NCI-H2107 (cell line): ENCODE results near the gene PBX1.
A peak's percentile ranks its signal among the peaks of the same experiment; 100 is the strongest.
"Not testable (repeated sequence)": the region's sequence is repeated elsewhere in the genome, so short reads cannot be mapped to it uniquely, and the experiment has no call there.

Experiments
- DNase-seq: peaks from one replicate; lab custom pipeline; 2025; lab: John Stamatoyannopoulos, UW

Gene PBX1

DNA sequence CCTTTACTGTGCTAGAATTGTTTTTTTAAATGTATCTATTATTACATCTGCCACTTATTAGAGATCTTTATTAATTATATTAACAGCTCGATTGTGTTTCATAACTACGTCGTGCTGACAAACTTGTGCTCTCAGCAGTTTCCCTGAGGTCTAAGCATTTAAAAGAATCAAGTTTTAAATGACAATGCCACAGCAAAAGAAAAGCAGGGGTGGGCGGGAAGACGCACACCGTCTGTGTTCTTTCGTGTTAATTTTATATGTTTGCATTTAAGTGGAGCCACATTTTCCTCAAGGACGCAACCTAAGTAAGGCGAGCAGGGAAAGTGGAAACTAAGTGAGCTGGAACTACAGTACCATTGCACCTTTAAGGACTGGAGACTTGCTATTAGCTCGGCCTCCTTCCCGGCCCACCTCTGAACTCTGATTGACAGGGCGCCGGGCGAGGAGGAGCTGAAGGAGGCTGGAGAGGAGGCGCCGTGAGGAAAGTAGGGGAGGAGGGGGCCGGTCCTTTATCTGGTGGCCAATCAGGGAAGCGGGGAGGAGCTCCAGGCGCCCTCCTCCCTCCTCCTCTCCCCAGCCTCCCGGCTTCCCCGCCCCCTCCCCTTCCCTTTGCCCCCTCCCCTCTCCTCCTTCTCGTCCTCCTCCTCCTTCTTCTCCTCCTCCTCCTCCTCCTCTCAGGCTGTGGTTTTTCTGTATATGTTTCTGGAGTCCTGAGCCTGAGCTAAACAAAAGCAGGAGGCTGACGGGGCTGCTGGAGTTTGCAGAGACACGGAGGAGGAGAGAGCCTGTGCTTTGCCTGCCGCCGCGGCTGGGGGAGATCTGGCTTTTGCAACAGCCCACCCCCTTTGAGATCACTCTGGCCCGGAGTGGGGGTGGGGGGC, at the start of gene PBX1:
Gene PBX1, plus strand, starts transcription at position 724 of the 881 bp plus-strand sequence.
- peak; percentile 98 for DNase-seq

DNA sequence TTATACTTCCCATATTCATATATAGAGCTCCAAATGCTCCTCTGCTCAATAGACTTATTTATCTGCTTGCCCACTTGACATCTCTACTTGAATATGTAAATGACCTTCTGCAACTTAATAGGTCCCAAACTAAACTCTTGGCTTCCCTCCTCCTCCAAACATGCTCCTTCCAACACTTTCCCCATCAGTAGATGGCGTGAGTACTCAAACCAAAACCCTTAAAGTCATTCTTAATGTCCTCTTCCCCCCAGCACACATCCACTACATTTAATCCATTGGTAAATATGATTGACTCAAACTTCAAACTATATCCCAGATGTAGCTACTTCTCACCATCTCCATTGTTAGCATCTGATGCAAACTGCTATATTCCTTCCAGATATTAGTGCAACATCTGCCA, 48.5 kb upstream of the PBX1 start:
- DNase-seq: no peak

DNA sequence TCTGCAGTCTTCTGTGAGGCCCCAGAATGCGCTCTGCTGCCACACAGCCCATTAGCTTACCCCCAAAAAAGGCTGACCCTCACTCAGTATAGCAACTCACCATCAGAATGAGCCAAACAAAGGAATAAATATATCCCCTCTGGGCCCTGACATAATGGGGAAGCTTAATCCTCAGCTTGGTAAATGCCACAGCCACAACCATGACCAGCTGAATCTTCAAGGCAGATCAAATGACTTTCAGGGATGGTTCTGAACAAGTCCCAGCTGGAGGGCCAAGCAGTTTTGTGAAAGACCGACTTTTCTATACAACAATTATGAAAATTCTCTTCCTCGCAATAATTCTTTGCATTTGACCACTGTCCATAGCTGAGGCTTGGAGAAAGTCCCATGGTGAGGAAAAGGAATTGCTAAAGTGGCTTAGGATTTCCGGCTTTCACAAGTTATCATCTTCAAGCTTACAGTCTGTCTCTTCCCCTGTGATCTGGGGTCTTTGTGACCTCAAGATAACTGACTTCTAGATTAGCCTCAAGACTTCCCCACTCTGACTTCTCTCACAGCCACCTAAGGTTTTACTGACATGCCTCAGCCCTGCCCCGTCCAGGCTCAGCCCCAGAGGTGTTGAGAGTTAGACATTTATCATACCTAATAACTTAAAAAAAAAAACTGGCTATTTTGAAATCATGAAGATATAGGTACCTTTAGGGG, 47.8 kb upstream of the PBX1 start:
- no peak for DNase-seq

DNA sequence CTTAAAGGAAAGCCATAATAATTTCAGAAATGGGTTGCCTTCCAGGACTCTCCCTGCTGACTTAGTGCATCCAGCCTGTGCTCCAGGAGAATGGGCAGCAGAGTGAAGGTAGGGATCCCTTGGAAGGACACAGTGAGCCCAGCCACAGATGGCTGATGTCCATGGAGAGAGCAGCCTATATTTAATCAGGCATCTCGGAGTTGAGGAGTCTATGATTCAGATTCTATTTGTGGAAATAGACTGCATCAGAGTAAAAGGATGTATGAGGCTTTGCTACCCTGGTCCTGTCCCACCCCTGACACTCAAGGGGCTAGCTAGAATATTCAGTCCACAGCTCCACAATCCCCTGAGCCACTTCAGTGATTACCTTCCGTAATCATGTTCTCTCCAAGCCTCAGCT, 43.8 kb upstream of the PBX1 start:
- DNase-seq: no peak

DNA sequence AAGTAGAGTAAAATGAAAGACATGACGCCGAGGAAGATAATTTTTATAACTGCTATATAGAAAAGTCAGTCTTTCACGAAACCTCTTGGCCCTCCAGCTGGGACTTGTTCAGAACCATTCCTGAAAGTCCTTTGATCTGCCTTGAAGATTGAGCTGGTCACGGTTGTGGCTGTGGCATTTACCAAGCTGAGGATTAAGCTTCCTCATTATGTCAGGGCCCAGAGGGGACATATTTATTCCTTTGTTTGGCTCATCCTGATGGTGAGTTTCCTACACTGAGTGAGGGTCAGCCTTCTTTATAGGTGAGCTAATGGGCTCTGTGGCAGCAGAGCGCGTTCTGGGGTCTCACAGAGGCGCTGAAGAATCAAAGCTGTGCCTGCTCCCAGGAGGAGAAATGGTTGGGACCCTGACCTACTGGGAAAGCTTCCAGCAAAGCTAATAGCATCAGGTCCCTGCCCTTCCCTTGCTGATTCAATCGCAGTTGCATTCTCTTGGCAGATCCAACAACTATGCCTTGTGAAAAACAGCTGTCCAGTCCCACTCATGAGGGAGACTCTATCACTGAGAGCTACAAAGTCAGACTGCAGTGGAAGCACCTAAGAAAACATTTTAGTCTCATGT, 43.2 kb upstream of the PBX1 start:
- no peak for DNase-seq

DNA sequence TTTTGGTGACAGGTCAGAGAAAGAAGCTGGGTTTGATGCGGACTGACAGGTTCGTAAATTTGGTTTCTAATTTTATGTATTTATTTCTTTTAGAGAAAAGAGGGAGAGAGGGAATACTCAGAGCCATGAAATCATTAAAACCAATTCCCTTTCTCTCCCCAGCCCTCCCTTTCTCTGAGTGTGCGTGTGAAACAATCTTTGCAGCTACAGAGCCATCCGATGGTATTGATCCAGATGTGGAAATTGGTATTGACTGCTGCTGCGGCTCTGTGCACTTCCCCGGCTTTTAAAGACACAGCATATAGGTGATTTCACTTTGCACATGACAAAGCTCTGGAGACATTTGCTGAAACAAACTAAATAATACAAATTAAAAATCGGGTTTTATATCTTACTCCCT, 42.4 kb upstream of the PBX1 start:
- DNase-seq: no peak

GRCh38 chr1:164518692-164519332, 40.2 kb upstream of the PBX1 start:
- no peak for DNase-seq

GRCh38 chr1:164519426-164519825, 39.6 kb upstream of the PBX1 start:
- DNase-seq: no peak

GRCh38 chr1:164524810-164525209, 34.2 kb upstream of the PBX1 start:
- DNase-seq: no peak

- DNase-seq: no peak
Measured at GRCh38 chr1:164534863-164535610, 23.9 kb upstream of the PBX1 start.

GRCh38 chr1:164552463-164552988, 6.5 kb upstream of the PBX1 start:
- DNase-seq: not testable (repeated sequence)

DNA sequence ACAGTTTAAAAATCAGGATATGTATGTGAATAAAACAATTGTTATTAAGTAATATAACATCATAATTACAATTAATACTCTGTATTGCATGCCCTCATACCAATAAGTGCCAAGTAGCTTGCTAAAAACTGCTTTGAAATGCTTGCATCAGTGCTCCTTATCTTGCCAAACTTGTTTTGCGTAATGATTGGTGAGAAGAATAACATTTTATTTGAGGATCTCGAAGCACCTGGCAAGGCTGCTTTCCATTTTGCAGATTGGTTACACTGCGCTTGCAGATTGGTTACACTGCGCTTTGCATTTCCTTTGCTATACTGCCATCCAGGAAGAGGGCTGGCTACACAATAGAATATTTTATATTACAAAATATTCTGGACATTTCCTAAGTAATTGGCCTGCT, 1.7 kb upstream of the PBX1 start:
- DNase-seq: no peak

DNA sequence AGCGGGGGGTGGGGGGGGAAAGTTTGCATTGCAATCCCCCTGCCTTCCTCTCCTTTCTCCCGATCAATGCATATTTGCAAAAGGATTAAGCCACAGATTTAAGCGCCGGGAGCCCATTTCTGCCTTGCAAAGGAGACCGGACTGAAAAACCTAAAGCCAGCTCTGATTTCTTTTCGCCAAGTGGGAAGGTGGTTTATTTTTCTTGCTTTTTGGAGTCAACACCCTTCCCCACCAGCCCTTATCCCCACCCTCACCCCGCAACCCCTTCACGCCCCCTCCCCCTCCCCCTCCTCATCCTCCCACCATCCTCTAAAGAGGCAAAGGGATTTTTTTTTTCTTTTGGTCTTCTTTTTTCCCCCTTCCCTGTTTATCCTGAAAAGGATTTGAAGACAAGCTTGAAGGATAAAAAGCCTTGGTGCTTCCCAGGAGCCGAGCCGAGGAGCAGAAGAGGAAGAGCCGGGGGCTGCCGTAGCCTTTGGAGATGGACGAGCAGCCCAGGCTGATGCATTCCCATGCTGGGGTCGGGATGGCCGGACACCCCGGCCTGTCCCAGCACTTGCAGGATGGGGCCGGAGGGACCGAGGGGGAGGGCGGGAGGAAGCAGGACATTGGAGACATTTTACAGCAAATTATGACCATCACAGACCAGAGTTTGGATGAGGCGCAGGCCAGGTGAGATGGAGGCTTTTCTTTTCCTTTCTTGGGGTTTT, 513 bp downstream of the PBX1 start:
- DNase-seq: no peak

- DNase-seq: no peak
Measured at GRCh38 chr1:164560121-164560541, 1.1 kb downstream of the PBX1 start.

GRCh38 chr1:164560556-164560955, 1.6 kb downstream of the PBX1 start:
- DNase-seq: no peak

- no peak for DNase-seq
Measured at GRCh38 chr1:164561007-164561406, 2.0 kb downstream of the PBX1 start.

DNA sequence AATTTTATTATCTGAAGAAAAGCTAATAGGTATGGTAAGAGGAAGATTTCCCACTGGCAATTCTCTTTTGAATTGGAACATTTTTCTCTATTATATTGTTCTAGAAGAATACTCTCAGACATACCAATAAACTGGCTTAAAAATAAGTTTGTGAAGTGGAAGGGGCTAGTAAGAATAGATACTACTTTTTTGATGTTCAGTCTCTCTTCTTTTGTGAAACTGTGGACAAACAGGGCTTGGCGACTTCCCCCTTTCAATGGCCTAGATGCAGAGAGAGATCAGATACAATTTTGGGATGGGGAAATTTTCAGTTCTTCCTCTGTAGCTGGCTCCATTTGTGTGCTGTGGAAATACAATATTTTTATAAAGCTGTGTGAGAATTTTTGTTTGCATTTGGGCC, 2.5 kb downstream of the PBX1 start:
- DNase-seq: no peak

DNA sequence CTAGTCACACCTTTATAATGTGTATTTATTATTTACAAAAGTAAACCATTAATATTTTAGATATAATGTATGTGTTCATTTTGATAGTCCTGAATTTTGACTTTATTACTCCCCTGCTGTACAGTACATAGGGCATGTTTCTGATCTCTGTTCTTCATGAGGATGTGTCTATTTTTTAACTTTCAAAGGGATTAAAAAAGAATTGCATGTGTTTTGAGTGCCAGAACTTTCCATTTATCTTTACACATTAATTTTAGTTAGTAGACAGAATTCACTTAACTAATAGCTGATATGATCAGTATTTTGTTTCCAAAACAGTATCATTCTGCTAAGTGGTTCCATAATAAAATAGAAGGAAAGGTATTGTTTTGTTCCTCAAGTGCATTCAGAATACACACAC, 3.1 kb downstream of the PBX1 start:
- no peak for DNase-seq

DNA sequence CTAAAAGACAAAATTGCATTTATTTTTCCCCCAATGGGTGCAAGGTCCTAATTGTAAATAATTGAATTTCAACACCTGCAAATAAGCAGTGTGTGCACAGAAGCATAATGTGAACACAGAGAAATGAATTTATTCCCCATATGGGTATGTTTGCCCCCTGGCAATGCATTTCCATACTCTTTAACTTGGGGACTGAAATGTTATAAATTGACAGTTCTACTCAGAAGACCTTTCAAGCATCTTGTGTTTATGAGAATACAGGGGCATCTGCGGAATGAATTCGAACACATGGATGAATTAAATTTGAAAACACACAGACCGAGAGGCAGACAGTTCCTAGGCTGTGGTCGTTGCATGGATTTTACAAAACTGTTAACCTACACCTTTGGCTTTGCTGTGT, 3.5 kb downstream of the PBX1 start:
- DNase-seq: no peak

DNA sequence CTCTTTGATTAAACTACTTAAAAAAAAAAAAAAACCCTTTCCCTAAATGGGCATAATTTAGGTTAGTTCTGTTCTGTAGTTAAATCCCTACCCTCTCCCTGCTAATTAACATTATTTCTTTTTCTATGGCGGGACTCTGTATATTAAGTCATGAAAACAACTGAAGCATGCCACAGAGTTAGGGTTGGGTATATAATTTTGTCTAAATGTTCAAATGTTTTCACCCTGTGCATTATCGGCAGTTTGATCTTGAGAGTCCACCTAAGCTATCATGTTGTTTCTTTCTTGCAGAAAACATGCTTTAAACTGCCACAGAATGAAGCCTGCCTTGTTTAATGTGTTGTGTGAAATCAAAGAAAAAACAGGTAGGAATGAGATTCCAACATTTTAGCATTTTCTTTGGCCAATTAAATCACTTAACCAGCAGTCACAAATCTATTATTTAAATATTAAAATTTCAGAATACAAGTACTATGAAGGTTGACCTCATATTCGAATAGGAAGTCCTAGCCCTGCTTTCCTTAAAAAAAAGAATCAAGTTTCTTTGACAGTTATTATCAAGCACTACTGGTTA, 4.0 kb downstream of the PBX1 start:
- DNase-seq: no peak
